ENCODE data around the gene CANX.
"Not testable (repeated sequence)": the region's sequence is repeated elsewhere in the genome, so short reads cannot be mapped to it uniquely, and the experiment has no call there.

CANX gene

GRCh38 chr5:179699616-179700237 lies 960 bp downstream of the CANX start:
- no peak for DNase-seq

- no peak for DNase-seq
Observed at GRCh38 chr5:179700401-179700918, 1.7 kb downstream of the CANX start.

- DNase-seq, result no peak
Observed at GRCh38 chr5:179716286-179716685, 17.5 kb downstream of the CANX start.

GRCh38 chr5:179720222-179720621 lies 21.5 kb downstream of the CANX start:
- no peak for DNase-seq

GRCh38 chr5:179724163-179724562 lies 25.4 kb downstream of the CANX start:
- no peak for DNase-seq

GRCh38 chr5:179727106-179727505 lies 28.3 kb downstream of the CANX start:
- no peak for DNase-seq

- DNase-seq, result no peak
Observed at GRCh38 chr5:179729303-179729702, 30.5 kb downstream of the CANX start.

- DNase-seq, result no peak
Observed at GRCh38 chr5:179729727-179730126, 31.0 kb downstream of the CANX start.

- DNase-seq, result no peak
Observed at GRCh38 chr5:179730356-179730755, 31.6 kb downstream of the CANX start.

- DNase-seq, result no peak
Observed at GRCh38 chr5:179730852-179731251, 32.1 kb downstream of the CANX start.

- DNase-seq, result peak; percentile 2
Observed at GRCh38 chr5:179731791-179732411, 33.1 kb downstream of the CANX start.

- DNase-seq, result peak; percentile 100
Observed at GRCh38 chr5:179732412-179732917, 33.7 kb downstream of the CANX start, which contains the start of gene MAML1. Gene MAML1, plus strand, starts transcription at chr5:179732822. Its CDS starts 291 bp downstream, at chr5:179733113.

GRCh38 chr5:179732918-179733771 lies 34.4 kb downstream of the CANX start:
- no peak for DNase-seq

- no peak for DNase-seq
Observed at GRCh38 chr5:179733772-179734126, 35.0 kb downstream of the CANX start.

GRCh38 chr5:179734536-179735164 lies 35.9 kb downstream of the CANX start:
- no peak for DNase-seq

GRCh38 chr5:179738742-179739141 lies 40.0 kb downstream of the CANX start:
- no peak for DNase-seq

GRCh38 chr5:179744106-179744505 lies 45.3 kb downstream of the CANX start:
- not testable (repeated sequence) for DNase-seq

GRCh38 chr5:179746872-179747271 lies 48.1 kb downstream of the CANX start:
- no peak for DNase-seq

GRCh38 chr5:179747811-179748210 lies 49.0 kb downstream of the CANX start:
- no peak for DNase-seq

GRCh38 chr5:179749857-179750508 lies 51.2 kb downstream of the CANX start:
- DNase-seq, result no peak

- no peak for DNase-seq
Observed at GRCh38 chr5:179753971-179754370, 55.2 kb downstream of the CANX start.

GRCh38 chr5:179755022-179755421 lies 56.3 kb downstream of the CANX start:
- DNase-seq, result no peak

Data from activated effector memory CD4-positive, alpha-beta T cell treated with Interleukin-2 at 50 U/mL for 16 hours (primary cell).